ENCODE measurements around the gene TNN.

Gene TNN

DNA sequence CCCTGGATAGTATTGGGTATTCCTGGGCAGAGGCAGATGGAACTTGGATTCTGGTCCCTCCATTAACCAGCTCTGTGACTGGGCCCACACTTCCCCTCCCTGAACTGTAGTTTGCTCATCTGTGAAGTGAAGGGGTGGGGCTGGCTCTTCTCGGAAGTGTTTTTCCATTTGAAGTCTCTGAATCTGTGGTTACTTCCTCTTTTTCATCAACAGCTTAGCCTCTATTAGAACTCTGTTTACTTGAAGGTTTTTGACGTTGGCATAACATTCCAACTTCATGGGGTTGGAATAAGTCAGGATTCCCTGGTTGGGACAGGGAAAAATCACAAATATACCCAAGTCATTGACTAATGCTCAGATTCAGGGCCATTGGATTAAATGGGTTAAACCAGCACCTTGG is 121.3 kb downstream of the TNN start:
- no peak for DNase-seq (ENCODE audit: low read depth in 2 of 2)
- no peak overlapping the region for H3K4me3 ChIP-seq (replicated peaks in 1 of 2; ENCODE audit: low read depth in 2 of 2, low read length in 2 of 2)
- TF ChIP-seq, protein P1, sequence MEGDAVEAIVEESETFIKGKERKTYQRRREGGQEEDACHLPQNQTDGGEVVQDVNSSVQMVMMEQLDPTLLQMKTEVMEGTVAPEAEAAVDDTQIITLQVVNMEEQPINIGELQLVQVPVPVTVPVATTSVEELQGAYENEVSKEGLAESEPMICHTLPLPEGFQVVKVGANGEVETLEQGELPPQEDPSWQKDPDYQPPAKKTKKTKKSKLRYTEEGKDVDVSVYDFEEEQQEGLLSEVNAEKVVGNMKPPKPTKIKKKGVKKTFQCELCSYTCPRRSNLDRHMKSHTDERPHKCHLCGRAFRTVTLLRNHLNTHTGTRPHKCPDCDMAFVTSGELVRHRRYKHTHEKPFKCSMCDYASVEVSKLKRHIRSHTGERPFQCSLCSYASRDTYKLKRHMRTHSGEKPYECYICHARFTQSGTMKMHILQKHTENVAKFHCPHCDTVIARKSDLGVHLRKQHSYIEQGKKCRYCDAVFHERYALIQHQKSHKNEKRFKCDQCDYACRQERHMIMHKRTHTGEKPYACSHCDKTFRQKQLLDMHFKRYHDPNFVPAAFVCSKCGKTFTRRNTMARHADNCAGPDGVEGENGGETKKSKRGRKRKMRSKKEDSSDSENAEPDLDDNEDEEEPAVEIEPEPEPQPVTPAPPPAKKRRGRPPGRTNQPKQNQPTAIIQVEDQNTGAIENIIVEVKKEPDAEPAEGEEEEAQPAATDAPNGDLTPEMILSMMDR (IDR thresholded peaks at IDR 0.05; ENCODE audit: low read depth, low read length) = no peak

DNA sequence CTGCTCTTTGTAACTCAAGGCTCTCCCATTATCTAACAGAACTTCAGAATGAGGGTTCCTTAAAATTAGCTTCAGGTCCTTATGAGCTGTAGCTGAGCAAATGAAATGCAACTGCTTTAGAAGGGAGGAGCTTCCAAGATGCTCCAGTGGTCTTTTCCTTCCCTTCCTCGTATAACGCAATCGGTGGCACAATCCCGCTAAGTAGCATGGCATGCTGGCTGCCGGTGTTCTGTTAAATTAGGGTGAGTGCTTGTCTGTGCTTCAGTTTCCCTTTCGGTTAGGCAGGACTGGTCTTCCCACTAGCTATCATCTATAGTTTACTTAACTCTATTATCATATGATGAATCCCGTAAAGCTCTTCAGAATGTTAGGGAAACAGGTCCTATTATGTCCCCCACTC is 124.0 kb downstream of the TNN start:
- peak overlapping the region; percentile 51 to 56 for H3K4me3 ChIP-seq (replicated peaks in 1 of 2; ENCODE audit: low read depth in 2 of 2, low read length in 2 of 2)
- TF ChIP-seq, protein P1 (IDR thresholded peaks at IDR 0.05; ENCODE audit: low read depth, low read length) = no peak
- peak in 1 of 2 donors; percentile 4 for DNase-seq (ENCODE audit: low read depth in 2 of 2)

DNA sequence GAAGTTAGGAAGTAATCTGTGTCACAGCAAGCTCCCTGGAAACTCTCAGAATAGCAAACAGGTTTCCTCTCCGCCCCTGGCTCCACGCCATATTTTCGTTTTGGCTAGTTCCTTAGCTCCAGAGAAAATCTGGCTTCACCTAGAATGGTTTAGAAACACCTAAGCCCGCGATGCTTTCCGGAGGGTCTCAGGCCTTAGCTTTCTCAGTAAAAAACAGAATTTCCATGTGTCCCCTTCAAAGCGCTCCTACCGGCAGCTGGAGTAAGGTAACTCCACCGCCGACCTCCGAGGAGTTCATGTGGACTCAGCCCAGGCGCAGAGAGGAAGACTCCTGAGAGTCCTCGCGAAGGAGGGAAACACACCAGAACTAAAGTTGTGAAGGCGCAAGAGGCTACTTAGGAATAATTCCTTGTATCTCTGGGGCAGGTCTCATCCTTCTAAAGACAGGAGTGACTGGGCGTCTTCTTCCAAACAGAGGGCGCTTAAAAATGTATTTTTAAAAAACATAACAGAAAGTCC is 124.5 kb downstream of the TNN start:
- DNase-seq (ENCODE audit: low read depth in 2 of 2) = peak; percentile 16
- peak overlapping the region; percentile 51 to 56 for H3K4me3 ChIP-seq (replicated peaks in 1 of 2; ENCODE audit: low read depth in 2 of 2, low read length in 2 of 2)
- TF ChIP-seq, protein P1 (IDR thresholded peaks at IDR 0.05; ENCODE audit: low read depth, low read length) = no peak

- peak; percentile 13 to 29 for DNase-seq (ENCODE audit: low read depth in 2 of 2)
- peak within 1 kb of the TSS; percentile 51 to 56 for H3K4me3 ChIP-seq (replicated peaks in 1 of 2; ENCODE audit: low read depth in 2 of 2, low read length in 2 of 2)
- TF ChIP-seq, protein P1 (IDR thresholded peaks at IDR 0.05; ENCODE audit: low read depth, low read length) = no peak
These were observed 125.2 kb downstream of the TNN start, which contains the start of gene KIAA0040 for GRCh38 chr1:175192630-175193526. KIAA0040 (minus strand) TSS chr1:175192776; CDS start chr1:175161013, 31,763 bp downstream.

DNA sequence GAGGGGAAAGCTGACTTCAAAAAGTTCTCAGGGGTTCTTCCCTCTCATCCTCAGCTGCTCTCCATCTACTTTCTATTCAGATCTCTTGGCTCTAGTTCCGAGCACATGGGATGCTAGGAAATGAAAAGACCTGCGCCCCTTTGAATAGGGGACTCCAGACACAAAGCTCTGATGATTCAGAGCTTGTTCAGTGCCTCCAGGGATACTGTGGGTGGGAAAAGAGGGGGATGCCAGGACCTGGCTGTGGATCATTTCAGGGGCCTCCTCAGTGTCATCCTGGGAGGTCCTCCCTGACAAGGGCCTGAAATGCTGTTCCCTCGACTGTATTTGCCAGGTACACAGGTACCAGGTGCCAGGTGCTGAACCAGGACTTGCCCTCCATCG is 125.9 kb downstream of the TNN start:
- no peak overlapping the region for H3K4me3 ChIP-seq (replicated peaks in 1 of 2; ENCODE audit: low read depth in 2 of 2, low read length in 2 of 2)

DNA sequence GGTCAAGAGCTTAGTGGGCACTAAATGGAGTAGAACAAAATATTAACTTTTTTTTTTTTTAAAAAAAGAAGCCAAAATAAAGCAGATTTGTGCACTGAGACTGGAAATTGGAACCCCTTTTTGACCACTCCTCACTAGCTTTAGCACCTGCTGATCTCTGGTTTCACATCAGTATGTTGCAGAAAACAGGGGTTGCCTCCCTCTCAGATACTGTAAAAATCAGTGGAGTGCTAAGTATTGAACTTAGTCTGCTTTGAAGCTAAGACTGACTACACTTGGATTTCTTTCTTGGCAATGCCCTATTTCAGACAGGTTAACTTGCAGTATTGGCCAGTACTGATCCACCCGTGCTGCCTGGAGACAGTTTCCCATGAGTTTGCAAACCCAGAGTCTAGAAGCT is 127.6 kb downstream of the TNN start:
- TF ChIP-seq, protein P1 (IDR thresholded peaks at IDR 0.05; ENCODE audit: low read depth, low read length) = no peak
- H3K4me3 ChIP-seq (replicated peaks in 1 of 2; ENCODE audit: low read depth in 2 of 2, low read length in 2 of 2) = no peak overlapping the region
- no peak for DNase-seq (ENCODE audit: low read depth in 2 of 2)

More for the DNA sequence above, 125.9 kb downstream of the TNN start:
- DNase-seq (ENCODE audit: low read depth in 2 of 2) = peak in 1 of 2 donors; percentile 7
- TF ChIP-seq, protein P1 (IDR thresholded peaks at IDR 0.05; ENCODE audit: low read depth, low read length) = no peak

Data from cardiac fibroblast (primary cell).